Measurements from ENCODE around the gene ST6GALNAC3. TPM values are rescaled to one million over a fixed set of nuclear protein-coding genes. Genes with fewer than 3 reads are reported as not detected.

ST6GALNAC3 gene
- total RNA-seq, 1 experiment from 2014 or later: 2.2 TPM

GRCh38 chr1:76430531-76430930 lies 356.0 kb downstream of the ST6GALNAC3 start:
- no peak overlapping the region for H2AFZ ChIP-seq (ENCODE audit: low read depth, low read length, poor library complexity, severe bottlenecking)
- POLR2A ChIA-PET: no interaction called here

More at GRCh38 chr1:76430531-76430930, 356.0 kb downstream of the ST6GALNAC3 start:
- H3K27ac ChIP-seq (ENCODE audit: low read depth, low read length): no peak overlapping the region
- BruUV-seq (replicated peaks): no TSS peak
- no peak overlapping the region for H3K4me2 ChIP-seq (ENCODE audit: low read length)
- H3K27me3 ChIP-seq (ENCODE audit: insufficient read depth, low read length): no peaks in the 10 kb centered on the region
- no peaks in the 10 kb centered on the region for H3K36me3 ChIP-seq (ENCODE audit: control insufficient read depth in 1 of 2, insufficient read depth in 2 of 2, low read length in 2 of 2)
- no peak overlapping the region for H3K9ac ChIP-seq (ENCODE audit: low read length)
- no peaks in the 10 kb centered on the region for H3K4me1 ChIP-seq (ENCODE audit: control insufficient read depth in 1 of 2, insufficient read depth in 2 of 2, low read length in 2 of 2)
- ATAC-seq (no peak), DNase-seq (ENCODE audit: low read depth, low spot score) (no peak)
- no peaks in the 10 kb centered on the region for H4K20me1 ChIP-seq (ENCODE audit: insufficient read depth)
- CTCF ChIA-PET: no interaction called here
- no peak overlapping the region for H3K4me3 ChIP-seq (replicated peaks in 1 of 2; ENCODE audit: low read depth in 1 of 2, low read length in 2 of 2)
- RAD21 ChIA-PET (ENCODE audit: low non-redundant PET in 1 of 2, low total read pairs in 2 of 2, uncharacterized antibody in 2 of 2, unreplicated experiment in 2 of 2): no interaction called here
- no peaks in the 10 kb centered on the region for H3K9me3 ChIP-seq (ENCODE audit: control insufficient read depth in 1 of 2, insufficient read depth in 1 of 2, low read depth in 1 of 2, low read length in 2 of 2)
- intact Hi-C loops (cut with micrococcal nuclease): no loop called here
- H3K79me2 ChIP-seq (ENCODE audit: insufficient read depth, low read length): no peaks in the 10 kb centered on the region
- H3K9me2 ChIP-seq (ENCODE audit: insufficient read depth): no peaks in the 10 kb centered on the region
- TF ChIP-seq ZFX (IDR thresholded peaks at IDR 0.05): no peak
- no peak for TF ChIP-seq JUND (IDR thresholded peaks at IDR 0.05)
- TF ChIP-seq EZH2phosphoT487 (IDR thresholded peaks at IDR 0.05; ENCODE audit: borderline replicate concordance): no peak
- no peak for TF ChIP-seq RAD21 (IDR thresholded peaks at IDR 0.05; ENCODE audit: low read depth)
- TF ChIP-seq CBX3 (IDR thresholded peaks at IDR 0.05; ENCODE audit: low read depth): no peak
- no peak for TF ChIP-seq TCF7L2 (IDR thresholded peaks at IDR 0.05; ENCODE audit: borderline replicate concordance, extremely low read depth, insufficient read depth, insufficient read length)
- TF ChIP-seq CEBPB (IDR thresholded peaks at IDR 0.05; ENCODE audit: low read depth): no peak
- TF ChIP-seq CTCF (IDR thresholded peaks at IDR 0.05 in 2 of 3, conservative IDR thresholded peaks at IDR 0.05 in 1 of 3; ENCODE audit: borderline replicate concordance in 1 of 3, insufficient read depth in 1 of 3, low read depth in 2 of 3, low read length in 2 of 3): no peak
- TF ChIP-seq EZH2 (IDR thresholded peaks at IDR 0.05): no peak
- TF ChIP-seq ZBTB33 (IDR thresholded peaks at IDR 0.05; ENCODE audit: extremely low read depth, insufficient replicate concordance, low read length): no peak
- TF ChIP-seq POLR2AphosphoS5 (IDR thresholded peaks at IDR 0.05; ENCODE audit: low read depth, low read length): no peak

All from HCT116 (cell line).